OCI-LY1 (cell line): Measurements from ENCODE around the gene LTBP3.

Experiments used
- EZH2 ChIP-seq: fragments of 200-600 bp; sonication (generic), shearing (Covaris generic); IDR thresholded peaks from 2 replicates; pipeline ENCODE4 v1.8.0; 2017; ENCODE audit warnings: borderline replicate concordance, mixed run types, mild to moderate bottlenecking, antibody characterized with exemption, low read length, moderate library complexity, mixed read lengths
- TF ChIP-seq, protein P1 (sequence below): fragments of 200-600 bp; sonication (generic), shearing (Covaris generic); IDR thresholded peaks from 2 replicates; pipeline ENCODE4 v1.5.1; 2017; ENCODE audit warnings: mild to moderate bottlenecking, antibody characterized with exemption, low read length, moderate library complexity, mixed read lengths

DNA sequence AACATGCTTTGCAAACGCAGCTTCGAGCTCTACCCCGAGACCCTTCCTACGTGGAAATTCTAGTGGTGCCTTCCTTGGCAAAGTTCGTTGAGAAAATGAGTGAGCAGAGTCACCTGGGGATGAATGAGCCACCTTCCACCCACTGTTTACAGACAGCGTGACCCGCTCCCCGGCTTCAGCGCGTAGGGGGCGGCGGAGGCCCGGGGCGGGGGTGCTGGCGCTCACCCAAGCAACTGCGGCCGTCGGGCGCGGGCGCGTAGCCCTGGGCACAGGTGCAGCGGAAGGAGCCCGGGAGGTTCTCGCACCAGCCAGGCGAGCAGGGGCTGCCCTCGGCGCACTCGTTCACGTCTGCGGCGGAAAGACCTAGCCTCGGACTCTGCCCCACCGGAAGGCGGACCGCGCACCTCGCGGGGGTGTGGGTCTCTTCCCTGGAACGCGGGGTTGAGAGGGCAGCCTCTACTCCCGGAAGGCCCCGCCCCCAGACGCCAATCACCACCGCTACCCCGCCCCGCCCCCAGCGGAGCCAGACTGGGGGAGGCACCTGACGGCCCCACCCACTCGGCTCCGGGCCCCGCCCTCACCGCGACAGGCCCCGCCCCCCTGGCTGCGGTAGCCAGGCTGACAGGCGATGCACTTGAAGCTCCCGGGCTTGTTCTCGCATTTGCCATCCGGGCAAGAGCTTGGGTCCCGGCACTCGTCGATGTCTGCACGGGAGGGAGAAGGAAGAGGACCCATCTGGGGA is 11.8 kb downstream of the LTBP3 start:
- TF ChIP-seq, protein P1, sequence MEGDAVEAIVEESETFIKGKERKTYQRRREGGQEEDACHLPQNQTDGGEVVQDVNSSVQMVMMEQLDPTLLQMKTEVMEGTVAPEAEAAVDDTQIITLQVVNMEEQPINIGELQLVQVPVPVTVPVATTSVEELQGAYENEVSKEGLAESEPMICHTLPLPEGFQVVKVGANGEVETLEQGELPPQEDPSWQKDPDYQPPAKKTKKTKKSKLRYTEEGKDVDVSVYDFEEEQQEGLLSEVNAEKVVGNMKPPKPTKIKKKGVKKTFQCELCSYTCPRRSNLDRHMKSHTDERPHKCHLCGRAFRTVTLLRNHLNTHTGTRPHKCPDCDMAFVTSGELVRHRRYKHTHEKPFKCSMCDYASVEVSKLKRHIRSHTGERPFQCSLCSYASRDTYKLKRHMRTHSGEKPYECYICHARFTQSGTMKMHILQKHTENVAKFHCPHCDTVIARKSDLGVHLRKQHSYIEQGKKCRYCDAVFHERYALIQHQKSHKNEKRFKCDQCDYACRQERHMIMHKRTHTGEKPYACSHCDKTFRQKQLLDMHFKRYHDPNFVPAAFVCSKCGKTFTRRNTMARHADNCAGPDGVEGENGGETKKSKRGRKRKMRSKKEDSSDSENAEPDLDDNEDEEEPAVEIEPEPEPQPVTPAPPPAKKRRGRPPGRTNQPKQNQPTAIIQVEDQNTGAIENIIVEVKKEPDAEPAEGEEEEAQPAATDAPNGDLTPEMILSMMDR, result no peak
- no peak for TF ChIP-seq EZH2
